Glutamatergic neuron (in vitro differentiated cells): Measurements from ENCODE around the gene VSX2. TPM values are rescaled to one million over a fixed set of nuclear protein-coding genes. Genes with fewer than 3 reads are reported as not detected.

Experiments used
- DNase-seq: peaks from one replicate; pipeline ENCODE4 v3.0.0; 2022
- H3K27ac Mint-ChIP-seq: one replicate; pipeline ENCODE4 v1.8.0; 2020; ENCODE audit warnings: mild to moderate bottlenecking, mixed read lengths, inconsistent platforms; ENCODE audit not compliant: unreplicated experiment
- H3K27me3 Mint-ChIP-seq: one replicate; pipeline ENCODE4 v1.8.0; 2020; ENCODE audit warnings: mild to moderate bottlenecking, moderate library complexity, mixed read lengths, inconsistent platforms; ENCODE audit not compliant: unreplicated experiment
- H3K36me3 Mint-ChIP-seq: one replicate; pipeline ENCODE4 v1.8.0; 2020; ENCODE audit warnings: mild to moderate bottlenecking, mixed read lengths, inconsistent platforms; ENCODE audit not compliant: unreplicated experiment
- H3K4me1 Mint-ChIP-seq: one replicate; pipeline ENCODE4 v1.8.0; 2020; ENCODE audit warnings: mild to moderate bottlenecking, low read depth, mixed read lengths, inconsistent platforms; ENCODE audit not compliant: unreplicated experiment
- H3K4me3 Mint-ChIP-seq: one replicate; pipeline ENCODE4 v1.8.0; 2020; ENCODE audit warnings: mild to moderate bottlenecking, mixed read lengths, inconsistent platforms; ENCODE audit not compliant: unreplicated experiment
- H3K9me3 Mint-ChIP-seq: one replicate; pipeline ENCODE4 v1.8.0; 2020; ENCODE audit warnings: mild to moderate bottlenecking, moderate library complexity, mixed read lengths, inconsistent platforms; ENCODE audit not compliant: unreplicated experiment
- CTCF ChIP-seq: fragments of 200-600 bp; sonication (generic); IDR thresholded peaks from one replicate; pipeline ENCODE4 v1.5.0; 2021; ENCODE audit not compliant: partially characterized antibody, unreplicated experiment
- total RNA-seq: library from RNA; stranded (reverse); fragmentation: NEBNext Ultra II Directional; extraction: Animal tissue kit (Norgen Biotek cat#: 25700); gene quantifications from one replicate; pipeline ENCODE4 v1.2.1, GENCODE V29; 2021; ENCODE audit not compliant: unreplicated experiment

VSX2 gene
- total RNA-seq, 1 donor from 2014 or later: not detected

DNA sequence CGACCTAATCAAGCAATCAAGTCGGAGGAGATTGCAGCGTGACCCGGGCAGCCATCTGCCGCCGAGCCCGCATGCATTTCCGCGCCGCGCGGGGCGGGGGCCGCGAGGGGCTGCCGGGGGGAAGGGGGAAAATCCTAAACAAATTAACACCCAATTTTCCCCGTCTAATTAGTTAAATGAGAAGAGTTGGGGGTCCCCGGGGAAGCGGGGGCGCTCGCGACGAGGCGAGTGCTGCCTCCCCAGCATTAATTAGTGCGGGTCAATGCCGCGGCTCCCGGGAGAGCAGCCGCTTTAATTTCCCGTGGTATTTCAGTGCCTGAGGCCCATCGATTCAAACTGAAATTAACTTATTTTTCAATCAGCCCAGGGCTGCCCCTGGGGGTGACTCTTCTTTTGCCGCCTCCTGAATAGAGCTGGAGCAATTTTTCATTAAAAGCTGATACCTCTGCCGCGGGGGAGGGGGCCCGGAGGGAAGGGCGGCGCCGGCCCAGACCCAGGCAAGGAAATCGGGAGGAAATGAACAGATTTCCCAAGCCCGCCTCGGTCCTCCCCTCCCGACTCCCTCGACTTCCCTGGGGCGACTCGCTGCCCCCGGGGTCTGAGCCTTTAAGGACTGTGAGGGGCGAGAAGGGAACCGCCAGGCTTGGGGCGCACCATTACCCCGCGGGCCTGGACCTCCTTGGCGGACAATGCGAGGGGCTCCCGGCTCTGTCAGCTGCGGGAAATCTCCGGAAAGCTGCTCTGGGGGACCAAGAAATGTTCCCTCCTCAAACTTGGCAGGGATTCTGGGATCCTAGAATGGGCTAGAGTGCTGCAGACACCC lies 18.9 kb downstream of the VSX2 start:
- Mint-ChIP-seq H3K27me3 (peaks cover 21% of the 10 kb centered on the region), H3K9me3 (peaks cover 3% of the 10 kb centered on the region), H3K4me3 (peak overlapping the region; percentile 81), H3K36me3 (no peaks in the 10 kb centered on the region), H3K4me1 (peaks cover 3% of the 10 kb centered on the region), H3K27ac (peak overlapping the region; percentile 59)
- TF ChIP-seq CTCF: no peak
- DNase-seq: peak; percentile 78

DNA sequence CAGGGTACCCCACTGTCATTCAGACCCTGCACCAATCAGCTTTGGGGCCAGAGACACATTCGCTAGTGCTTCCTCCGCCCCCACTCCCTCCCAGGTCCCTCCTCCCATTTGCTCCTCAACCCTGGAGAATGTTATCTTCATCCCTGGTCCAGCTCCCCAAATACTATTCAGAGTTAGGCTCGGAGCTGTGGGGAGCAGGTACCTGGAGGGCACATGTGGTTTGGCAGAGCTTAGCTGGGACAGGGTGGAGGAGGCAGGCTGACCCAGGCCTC lies 19.5 kb downstream of the VSX2 start:
- Mint-ChIP-seq H3K36me3 (no peaks in the 10 kb centered on the region), H3K27me3 (peaks cover 23% of the 10 kb centered on the region), H3K27ac (no peak overlapping the region), H3K4me1 (peaks cover 3% of the 10 kb centered on the region), H3K9me3 (peaks cover 3% of the 10 kb centered on the region), H3K4me3 (no peak overlapping the region)
- DNase-seq: no peak
- no peak for TF ChIP-seq CTCF

DNA sequence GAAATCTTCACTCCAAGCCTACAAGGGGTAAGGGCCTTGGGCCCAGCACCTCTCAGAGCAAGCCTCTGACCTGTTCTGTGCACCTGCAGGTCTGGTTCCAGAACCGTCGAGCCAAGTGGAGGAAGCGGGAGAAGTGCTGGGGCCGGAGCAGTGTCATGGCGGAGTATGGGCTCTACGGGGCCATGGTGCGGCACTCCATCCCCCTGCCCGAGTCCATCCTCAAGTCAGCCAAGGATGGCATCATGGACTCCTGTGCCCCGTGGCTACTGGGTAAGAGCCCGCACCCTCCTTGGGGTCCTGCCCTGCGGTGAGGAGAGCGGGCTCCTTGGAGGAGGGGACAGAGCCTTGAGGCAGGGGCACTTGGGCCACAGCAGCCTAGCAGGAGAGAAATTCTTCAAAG lies 20.3 kb downstream of the VSX2 start:
- H3K36me3 Mint-ChIP-seq: no peaks in the 10 kb centered on the region
- H3K27me3 Mint-ChIP-seq: peaks cover 23% of the 10 kb centered on the region
- peaks cover 3% of the 10 kb centered on the region for H3K9me3 Mint-ChIP-seq
- no peak overlapping the region for H3K27ac Mint-ChIP-seq
- DNase-seq: no peak
- no peak for TF ChIP-seq CTCF
- H3K4me3 Mint-ChIP-seq: no peak overlapping the region
- H3K4me1 Mint-ChIP-seq: peaks cover 3% of the 10 kb centered on the region

DNA sequence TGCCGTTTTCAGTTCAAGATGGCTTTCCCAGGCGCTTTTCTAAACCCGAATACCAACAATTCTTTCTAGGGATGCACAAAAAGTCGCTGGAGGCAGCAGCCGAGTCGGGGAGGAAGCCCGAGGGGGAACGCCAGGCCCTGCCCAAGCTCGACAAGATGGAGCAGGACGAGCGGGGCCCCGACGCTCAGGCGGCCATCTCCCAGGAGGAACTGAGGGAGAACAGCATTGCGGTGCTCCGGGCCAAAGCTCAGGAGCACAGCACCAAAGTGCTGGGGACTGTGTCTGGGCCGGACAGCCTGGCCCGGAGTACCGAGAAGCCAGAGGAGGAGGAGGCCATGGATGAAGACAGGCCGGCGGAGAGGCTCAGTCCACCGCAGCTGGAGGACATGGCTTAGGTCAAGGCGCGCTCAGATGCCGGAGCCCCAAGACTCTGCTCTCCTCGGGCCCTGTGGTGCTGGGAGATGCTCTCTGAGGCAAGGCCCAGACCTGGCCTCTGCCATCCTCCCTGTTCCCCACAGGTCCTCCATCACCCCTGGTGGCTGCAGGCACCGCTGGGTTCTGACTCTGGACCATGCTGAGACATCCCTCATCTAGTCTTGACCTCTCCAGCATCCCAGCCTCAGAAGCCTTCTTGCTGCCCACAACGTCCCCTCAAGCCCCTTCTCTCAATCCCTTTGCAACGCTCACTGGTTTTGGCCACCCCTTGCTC lies 21.4 kb downstream of the VSX2 start:
- no peak overlapping the region for H3K4me3 Mint-ChIP-seq
- no peak overlapping the region for H3K27ac Mint-ChIP-seq
- H3K27me3 Mint-ChIP-seq: peaks cover 19% of the 10 kb centered on the region
- peaks cover 4% of the 10 kb centered on the region for H3K9me3 Mint-ChIP-seq
- peaks cover 9% of the 10 kb centered on the region for H3K4me1 Mint-ChIP-seq
- no peak for DNase-seq
- no peak for TF ChIP-seq CTCF
- no peaks in the 10 kb centered on the region for H3K36me3 Mint-ChIP-seq

- Mint-ChIP-seq H3K9me3 (peaks cover 4% of the 10 kb centered on the region), H3K4me3 (no peak overlapping the region), H3K36me3 (no peaks in the 10 kb centered on the region), H3K27ac (no peak overlapping the region), H3K27me3 (peaks cover 19% of the 10 kb centered on the region), H3K4me1 (peaks cover 9% of the 10 kb centered on the region)
- TF ChIP-seq CTCF: no peak
- DNase-seq: no peak
These were observed 22.0 kb downstream of the VSX2 start for GRCh38 chr14:74261288-74261687.
